ENCODE data around the gene HSPD1. TPM values are rescaled to one million over a fixed set of nuclear protein-coding genes. Genes with fewer than 3 reads are reported as not detected.
A peak's percentile ranks its signal among the peaks of the same experiment; 100 is the strongest.

Gene HSPD1
- total RNA-seq, 1 donor from 2014 or later, result 165 TPM

DNA sequence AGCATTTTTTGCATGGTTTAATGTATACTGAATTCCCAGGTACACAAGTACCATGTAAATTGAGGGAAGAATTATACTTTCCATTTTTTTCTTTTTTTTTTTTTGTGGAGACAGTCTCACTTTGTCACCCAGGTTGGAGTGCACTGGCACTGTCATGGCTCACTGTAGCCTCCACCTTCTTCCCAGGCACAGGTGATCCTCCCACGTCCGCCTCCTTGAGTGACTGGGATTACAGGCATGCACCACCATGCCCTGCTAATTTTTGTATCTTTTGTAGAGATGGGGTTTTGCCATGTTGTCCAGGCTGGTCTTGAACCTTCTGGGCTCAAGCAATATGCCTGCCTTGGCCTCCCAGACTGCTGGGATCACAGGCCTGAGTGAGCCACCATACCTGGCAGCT is 4.4 kb upstream of the HSPD1 start:
- no peaks in the 10 kb centered on the region for H3K27me3 Mint-ChIP-seq (ENCODE audit: unreplicated experiment)
- no peak overlapping the region for H3K27ac Mint-ChIP-seq (ENCODE audit: unreplicated experiment)
- H3K36me3 Mint-ChIP-seq (ENCODE audit: unreplicated experiment), result peaks cover 23% of the 10 kb centered on the region
- TF ChIP-seq, protein P1, sequence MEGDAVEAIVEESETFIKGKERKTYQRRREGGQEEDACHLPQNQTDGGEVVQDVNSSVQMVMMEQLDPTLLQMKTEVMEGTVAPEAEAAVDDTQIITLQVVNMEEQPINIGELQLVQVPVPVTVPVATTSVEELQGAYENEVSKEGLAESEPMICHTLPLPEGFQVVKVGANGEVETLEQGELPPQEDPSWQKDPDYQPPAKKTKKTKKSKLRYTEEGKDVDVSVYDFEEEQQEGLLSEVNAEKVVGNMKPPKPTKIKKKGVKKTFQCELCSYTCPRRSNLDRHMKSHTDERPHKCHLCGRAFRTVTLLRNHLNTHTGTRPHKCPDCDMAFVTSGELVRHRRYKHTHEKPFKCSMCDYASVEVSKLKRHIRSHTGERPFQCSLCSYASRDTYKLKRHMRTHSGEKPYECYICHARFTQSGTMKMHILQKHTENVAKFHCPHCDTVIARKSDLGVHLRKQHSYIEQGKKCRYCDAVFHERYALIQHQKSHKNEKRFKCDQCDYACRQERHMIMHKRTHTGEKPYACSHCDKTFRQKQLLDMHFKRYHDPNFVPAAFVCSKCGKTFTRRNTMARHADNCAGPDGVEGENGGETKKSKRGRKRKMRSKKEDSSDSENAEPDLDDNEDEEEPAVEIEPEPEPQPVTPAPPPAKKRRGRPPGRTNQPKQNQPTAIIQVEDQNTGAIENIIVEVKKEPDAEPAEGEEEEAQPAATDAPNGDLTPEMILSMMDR (IDR thresholded peaks at IDR 0.05), result no peak
- no peaks in the 10 kb centered on the region for H3K9me3 Mint-ChIP-seq (ENCODE audit: unreplicated experiment)
- no peak overlapping the region for H3K4me3 Mint-ChIP-seq (ENCODE audit: unreplicated experiment)
- no peak for DNase-seq (ENCODE audit: extremely low spot score, unreplicated experiment)
- peaks cover 20% of the 10 kb centered on the region for H3K4me1 Mint-ChIP-seq (ENCODE audit: unreplicated experiment)

DNA sequence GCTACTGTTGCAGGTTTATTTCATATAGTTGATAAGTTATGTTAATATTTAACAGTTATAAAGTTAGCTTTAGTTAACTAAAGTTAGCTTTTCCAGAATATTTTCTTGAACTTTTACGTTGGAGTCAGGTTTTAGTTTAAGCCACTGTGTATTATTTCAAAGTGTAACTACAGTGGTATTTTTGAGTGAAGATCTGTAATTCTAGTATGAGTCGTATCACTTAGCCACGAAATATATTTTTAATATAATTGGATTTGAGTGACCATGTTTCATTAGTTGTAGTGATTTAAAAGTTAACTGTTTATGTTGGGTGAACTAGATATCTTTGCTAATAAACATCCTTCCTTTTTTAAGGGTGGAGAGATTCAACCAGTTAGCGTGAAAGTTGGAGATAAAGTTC is 3.0 kb upstream of the HSPD1 start:
- peak overlapping the region; percentile 53 for H3K27ac Mint-ChIP-seq (ENCODE audit: unreplicated experiment)
- H3K36me3 Mint-ChIP-seq (ENCODE audit: unreplicated experiment), result peaks cover 26% of the 10 kb centered on the region
- peaks cover 31% of the 10 kb centered on the region for H3K4me1 Mint-ChIP-seq (ENCODE audit: unreplicated experiment)
- TF ChIP-seq, protein P1 (IDR thresholded peaks at IDR 0.05), result no peak
- H3K4me3 Mint-ChIP-seq (ENCODE audit: unreplicated experiment), result no peak overlapping the region
- no peak for DNase-seq (ENCODE audit: extremely low spot score, unreplicated experiment)
- H3K27me3 Mint-ChIP-seq (ENCODE audit: unreplicated experiment), result no peaks in the 10 kb centered on the region
- H3K9me3 Mint-ChIP-seq (ENCODE audit: unreplicated experiment), result no peaks in the 10 kb centered on the region

DNA sequence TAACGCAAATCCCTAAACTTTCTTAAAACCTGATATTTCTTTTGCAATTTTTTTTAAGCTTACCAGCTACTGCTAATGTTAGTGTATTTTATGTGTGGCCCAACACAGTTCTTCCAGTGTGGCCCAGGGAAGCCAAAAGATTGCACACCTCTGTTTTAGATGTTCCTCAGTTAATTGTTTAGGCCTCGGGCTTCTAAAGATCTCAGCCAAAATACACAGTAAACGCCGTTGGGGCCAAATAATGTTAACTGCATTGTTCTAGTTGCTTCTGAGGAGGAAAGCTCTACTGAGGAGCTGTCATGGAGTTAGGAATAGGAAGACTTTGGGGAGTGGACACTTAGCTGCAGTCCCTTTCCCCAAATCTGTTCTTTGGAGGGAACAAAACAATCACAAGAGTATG is 2.6 kb upstream of the HSPD1 start:
- TF ChIP-seq, protein P1 (IDR thresholded peaks at IDR 0.05), result no peak
- Mint-ChIP-seq H3K36me3 (ENCODE audit: unreplicated experiment) (peaks cover 30% of the 10 kb centered on the region), H3K4me1 (ENCODE audit: unreplicated experiment) (peaks cover 36% of the 10 kb centered on the region), H3K27ac (ENCODE audit: unreplicated experiment) (peak overlapping the region; percentile 53), H3K9me3 (ENCODE audit: unreplicated experiment) (no peaks in the 10 kb centered on the region), H3K27me3 (ENCODE audit: unreplicated experiment) (no peaks in the 10 kb centered on the region), H3K4me3 (ENCODE audit: unreplicated experiment) (peak overlapping the region; percentile 46)
- DNase-seq (ENCODE audit: extremely low spot score, unreplicated experiment), result no peak

DNA sequence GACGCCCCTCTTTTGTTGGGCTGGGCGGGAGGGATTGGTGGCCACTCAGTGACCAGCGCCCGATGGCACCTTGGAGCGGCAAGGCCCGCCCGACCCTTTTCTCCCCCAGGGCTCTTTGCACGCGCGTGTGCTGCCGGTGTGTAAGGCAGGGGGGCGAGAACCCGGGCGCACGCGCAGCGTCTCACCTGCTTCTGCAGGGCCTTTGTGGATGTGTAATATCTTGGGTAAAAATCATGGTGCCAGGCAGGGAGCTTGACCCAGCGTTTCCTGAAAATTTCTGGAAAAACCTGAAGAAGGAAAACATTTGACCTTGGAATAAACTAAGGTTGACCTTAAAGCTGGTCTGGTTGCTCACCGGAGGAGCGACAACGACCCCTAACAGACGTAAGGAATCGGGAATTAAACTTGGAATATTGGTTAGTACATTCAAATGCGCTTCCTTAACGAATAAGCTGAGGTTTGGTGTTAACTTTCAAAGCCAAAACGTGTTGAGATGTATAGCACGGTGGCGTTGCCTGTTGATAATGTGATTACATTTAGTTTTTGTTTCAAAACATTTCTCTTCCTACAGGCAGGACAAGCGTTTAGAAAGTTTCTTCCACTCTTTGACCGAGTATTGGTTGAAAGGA is 977 bp upstream of the HSPD1 start:
- Mint-ChIP-seq H3K27me3 (ENCODE audit: unreplicated experiment) (no peaks in the 10 kb centered on the region), H3K36me3 (ENCODE audit: unreplicated experiment) (peaks cover 44% of the 10 kb centered on the region), H3K27ac (ENCODE audit: unreplicated experiment) (peak overlapping the region; percentile 95), H3K4me3 (ENCODE audit: unreplicated experiment) (peak overlapping the region; percentile 91), H3K4me1 (ENCODE audit: unreplicated experiment) (peaks cover 49% of the 10 kb centered on the region), H3K9me3 (ENCODE audit: unreplicated experiment) (no peaks in the 10 kb centered on the region)
- TF ChIP-seq, protein P1 (IDR thresholded peaks at IDR 0.05), result no peak
- no peak for DNase-seq (ENCODE audit: extremely low spot score, unreplicated experiment)

DNA sequence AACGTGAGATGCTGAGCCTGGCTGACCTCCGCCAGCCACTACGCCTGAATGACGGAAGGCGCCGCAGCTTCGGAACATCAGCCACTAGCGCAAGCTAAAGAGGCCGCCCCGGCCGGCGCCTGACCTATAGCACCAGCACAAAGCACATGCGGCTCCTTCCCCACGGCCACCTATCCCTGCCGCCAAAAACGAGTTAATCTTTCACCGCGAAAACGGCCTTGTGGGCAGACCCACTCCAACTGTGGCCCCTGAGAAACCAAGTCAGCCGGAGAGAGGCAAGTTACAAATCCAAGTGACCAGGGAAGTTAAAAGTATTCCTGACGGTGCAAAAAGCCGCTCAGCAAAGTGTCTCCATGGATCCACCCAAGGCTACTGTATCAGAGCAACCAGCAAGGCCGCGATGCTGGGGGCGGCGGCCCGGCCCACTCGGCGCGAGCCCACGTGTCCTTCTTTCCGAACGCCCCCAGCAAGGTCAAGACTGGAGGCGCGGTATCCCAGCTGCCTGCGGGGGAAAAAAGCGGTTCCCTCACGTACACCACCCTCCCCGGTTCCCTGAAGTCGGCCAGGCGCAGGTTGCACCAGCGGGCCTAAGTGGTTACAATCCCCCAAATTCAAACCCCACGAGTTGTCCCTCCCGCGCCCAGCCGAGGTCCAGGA is 575 bp downstream of the HSPD1 start:
- Mint-ChIP-seq H3K27me3 (ENCODE audit: unreplicated experiment) (no peaks in the 10 kb centered on the region), H3K9me3 (ENCODE audit: unreplicated experiment) (no peaks in the 10 kb centered on the region), H3K4me3 (ENCODE audit: unreplicated experiment) (peak overlapping the region; percentile 91), H3K27ac (ENCODE audit: unreplicated experiment) (peak overlapping the region; percentile 95), H3K4me1 (ENCODE audit: unreplicated experiment) (peaks cover 49% of the 10 kb centered on the region), H3K36me3 (ENCODE audit: unreplicated experiment) (peaks cover 49% of the 10 kb centered on the region)
- DNase-seq (ENCODE audit: extremely low spot score, unreplicated experiment), result no peak
- TF ChIP-seq, protein P1 (IDR thresholded peaks at IDR 0.05), result no peak

Measured in osteocyte (in vitro differentiated cells).